GM19328 (cell line): ENCODE measurements around the gene DNASE1.
"Not testable (repeated sequence)": the region's sequence is repeated elsewhere in the genome, so short reads cannot be mapped to it uniquely, and the experiment has no call there.

Source experiments
- ATAC-seq: cut with Tn5 transposase; IDR thresholded peaks from one replicate; pipeline ENCODE4 v1.9.1; 2021; ENCODE audit warnings: mild to moderate bottlenecking, moderate library complexity; ENCODE audit not compliant: unreplicated experiment

The DNASE1 gene, protein sequence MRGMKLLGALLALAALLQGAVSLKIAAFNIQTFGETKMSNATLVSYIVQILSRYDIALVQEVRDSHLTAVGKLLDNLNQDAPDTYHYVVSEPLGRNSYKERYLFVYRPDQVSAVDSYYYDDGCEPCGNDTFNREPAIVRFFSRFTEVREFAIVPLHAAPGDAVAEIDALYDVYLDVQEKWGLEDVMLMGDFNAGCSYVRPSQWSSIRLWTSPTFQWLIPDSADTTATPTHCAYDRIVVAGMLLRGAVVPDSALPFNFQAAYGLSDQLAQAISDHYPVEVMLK

DNA sequence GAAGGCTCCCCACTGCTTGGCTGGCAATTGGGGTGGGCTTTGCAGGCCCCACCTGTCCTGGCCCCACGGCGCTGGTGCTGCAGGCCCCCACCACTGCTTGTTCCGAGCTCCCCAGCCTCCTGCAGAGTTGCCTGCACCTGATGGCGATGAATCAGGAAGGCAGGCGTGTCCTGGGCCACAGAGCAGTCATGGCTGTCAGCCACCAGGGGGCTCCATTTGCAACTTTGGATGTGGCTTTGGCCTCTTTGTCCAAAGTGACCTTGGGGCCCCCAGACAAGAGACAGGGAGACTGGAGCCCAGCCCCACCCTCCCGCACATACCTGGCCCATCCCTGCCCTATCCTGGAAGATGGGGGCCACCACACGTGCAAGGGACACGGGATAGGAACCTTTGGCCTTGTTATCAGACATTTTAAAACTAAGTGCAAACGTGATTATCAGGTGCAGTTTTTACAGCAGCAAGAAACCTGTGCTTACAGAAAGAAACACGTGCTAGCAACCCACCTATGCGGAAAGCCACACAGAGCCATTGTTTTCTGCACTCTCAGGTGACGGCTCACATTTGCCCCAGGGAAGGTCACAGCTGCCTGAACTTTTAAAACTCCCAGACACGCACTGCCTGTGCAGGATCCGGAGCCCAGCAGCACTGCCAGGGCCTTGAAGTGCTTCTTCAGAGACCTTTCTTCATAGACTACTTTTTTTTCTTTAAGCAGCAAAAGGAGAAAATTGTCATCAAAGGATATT lies at the start of gene DNASE1:
DNASE1 (plus strand) TSS at position 443 of the 743 bp plus-strand sequence. CDS start 683 bp downstream, outside the sequence.
- no peak for ATAC-seq

DNA sequence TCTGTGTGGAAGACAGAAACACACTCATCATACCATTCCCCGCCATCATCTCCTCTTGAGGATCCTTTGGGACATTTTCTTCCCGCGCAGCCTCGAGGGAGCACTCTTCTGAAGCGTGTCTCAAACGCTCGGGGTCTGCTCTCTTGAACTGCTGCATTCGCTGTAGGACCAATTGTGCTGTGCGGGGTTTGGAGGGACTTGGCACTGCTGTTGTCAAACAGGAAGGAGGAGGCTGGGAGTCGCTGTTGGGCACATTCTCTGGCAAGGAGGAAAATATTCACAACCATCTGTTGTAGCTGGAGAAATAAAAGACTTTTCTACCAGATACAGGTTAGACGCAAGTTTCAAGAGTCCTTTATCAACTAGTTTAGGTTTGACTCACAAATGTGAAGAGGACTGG lies 48.0 kb upstream of the DNASE1 start:
- ATAC-seq, result no peak

- ATAC-seq, result no peak
Observed at GRCh38 chr16:3607161-3607560, 47.3 kb upstream of the DNASE1 start.

- no peak for ATAC-seq
Observed at GRCh38 chr16:3607634-3608033, 46.9 kb upstream of the DNASE1 start.

- no peak for ATAC-seq
Observed at GRCh38 chr16:3608069-3608468, 46.4 kb upstream of the DNASE1 start.

DNA sequence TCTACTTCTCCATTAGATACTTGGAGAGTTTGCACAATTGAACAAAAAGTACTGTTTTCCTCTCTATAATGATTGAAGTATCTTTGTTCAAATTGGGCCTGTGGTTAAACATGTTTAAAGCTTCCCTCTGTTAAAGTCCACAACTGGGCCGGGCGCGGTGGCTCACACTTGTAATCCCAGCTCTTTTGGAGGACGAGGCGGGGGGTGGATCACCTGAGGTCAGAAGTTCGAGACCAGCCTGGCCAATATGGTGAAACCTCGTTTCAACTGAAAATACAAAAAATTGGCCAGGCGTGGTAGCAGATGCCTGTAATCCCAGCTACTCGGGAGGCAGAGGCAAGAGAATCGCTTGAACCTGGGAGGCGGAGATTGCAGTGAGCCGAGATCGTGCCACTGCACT lies 45.5 kb upstream of the DNASE1 start:
- ATAC-seq, result not testable (repeated sequence)

GRCh38 chr16:3609895-3610697 lies 44.4 kb upstream of the DNASE1 start:
- ATAC-seq, result no peak

- ATAC-seq, result no peak
Observed at GRCh38 chr16:3610698-3611145, 43.8 kb upstream of the DNASE1 start.

GRCh38 chr16:3611146-3611975 lies 43.1 kb upstream of the DNASE1 start, which contains the start of gene SLX4:
Gene SLX4, minus strand, starts transcription at chr16:3611606. Its CDS starts 2,642 bp downstream, at chr16:3608964.
- ATAC-seq, result peak; percentile 89

DNA sequence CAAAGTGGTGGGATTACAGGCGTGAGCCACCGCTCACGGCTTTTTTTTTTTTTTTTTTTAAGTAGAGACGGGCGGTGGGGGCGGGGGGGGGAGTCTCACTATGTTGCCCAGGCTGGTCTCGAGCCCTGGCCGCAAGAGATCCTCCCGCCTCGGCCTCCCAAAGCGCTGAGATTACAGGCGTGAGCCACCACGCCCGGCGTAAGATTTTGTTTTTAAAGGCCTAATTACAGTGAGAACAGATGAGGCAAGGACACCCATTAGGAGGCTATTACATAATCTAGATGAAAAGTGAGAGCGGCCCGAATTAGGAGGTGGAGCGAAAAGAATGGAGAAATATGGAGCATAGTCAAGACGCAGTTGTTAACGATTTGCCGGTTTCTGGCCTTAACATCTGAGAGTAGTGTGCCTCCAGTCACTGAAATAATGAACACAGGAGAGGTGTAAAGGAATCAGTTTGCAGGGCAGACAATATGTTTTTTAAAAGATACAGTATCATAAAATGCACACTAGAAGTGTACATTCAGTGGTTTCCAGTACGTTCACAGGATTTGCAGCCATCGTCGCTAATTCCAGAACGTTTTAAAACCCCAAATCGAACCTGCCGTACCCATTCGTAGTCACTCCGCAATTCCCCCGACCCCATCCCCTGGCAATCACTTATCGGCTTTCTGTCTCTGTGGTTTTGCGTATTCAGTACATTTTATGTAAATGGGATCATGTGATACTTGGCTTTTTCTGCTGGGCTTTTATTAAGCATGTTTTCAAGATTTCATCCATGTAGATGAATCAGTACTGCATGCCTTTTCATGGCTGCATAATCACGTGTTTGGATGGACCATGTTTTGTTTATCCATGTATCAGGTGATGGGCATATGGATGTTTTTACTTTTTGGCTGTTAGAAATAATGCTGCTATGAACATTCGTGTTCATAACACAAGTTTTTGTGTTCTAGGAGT lies 41.7 kb upstream of the DNASE1 start:
- no peak for ATAC-seq

- ATAC-seq, result no peak
Observed at GRCh38 chr16:3618769-3619141, 35.7 kb upstream of the DNASE1 start.

GRCh38 chr16:3623642-3624041 lies 30.8 kb upstream of the DNASE1 start:
- ATAC-seq, result no peak

- ATAC-seq, result no peak
Observed at GRCh38 chr16:3625331-3625730, 29.2 kb upstream of the DNASE1 start.

DNA sequence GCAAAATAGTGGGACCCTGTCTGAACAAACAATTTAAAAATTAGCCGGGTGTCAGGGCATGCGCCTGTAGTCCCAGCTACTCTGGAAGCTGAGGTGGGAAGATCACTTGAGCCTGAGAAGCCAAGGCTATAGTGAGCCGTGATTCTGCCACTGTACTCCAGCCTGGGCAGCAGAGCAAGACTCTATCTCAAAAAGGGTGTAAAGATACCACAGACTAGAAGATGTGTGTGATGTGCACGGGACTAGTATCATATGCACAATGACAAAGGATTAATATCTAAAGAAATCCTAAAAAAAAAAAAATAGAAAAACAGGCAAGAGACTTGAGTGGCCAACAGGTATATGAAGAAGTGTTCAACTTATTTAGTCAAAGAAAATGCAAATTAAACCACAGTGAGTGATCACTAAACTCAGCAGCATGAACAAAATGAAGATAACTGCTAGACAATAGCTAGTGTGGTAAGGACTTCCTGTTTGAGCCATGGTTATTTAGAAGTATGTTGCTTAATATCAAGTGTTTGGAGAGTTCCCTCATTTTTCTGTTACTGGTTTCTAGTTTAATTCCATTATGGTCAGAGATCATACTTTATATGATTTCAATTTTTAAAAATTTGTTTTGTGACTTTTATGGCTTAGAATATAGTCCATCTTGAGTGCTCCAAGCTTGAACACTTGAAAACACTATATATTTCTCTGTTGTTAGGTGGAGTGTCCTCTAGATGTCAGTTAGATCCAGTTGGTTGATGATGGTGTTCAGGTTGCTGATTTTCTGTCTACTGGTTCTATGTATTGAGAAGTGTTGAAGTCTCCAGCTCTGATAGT lies 28.4 kb upstream of the DNASE1 start:
- no peak for ATAC-seq

DNA sequence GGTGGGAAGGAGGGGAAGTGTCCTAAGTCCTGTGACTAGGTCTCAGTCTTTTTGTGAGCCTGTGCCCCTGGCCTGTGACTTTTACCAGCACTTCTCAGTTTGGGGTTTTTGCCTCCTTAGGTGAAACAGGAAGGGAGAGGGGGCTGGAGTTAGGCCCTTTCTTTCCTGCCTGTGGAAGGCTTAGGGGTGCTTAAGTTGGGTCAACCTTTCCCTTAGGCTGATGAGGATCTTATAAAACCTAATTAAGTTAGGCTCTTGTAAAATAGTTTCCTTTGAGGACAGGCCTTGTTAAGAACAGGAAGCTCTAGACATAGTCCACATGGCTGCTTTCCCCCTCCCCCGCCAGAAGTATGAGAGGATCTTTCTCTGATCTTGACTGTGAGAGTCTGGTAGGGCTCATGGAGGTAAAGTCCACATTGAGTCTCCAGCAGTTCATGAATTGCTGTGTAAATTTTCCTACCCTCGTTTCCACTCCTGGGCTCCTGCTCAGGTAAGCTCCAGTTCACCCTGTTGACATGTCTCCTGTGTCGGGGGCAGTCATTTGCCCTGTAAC lies 17.0 kb upstream of the DNASE1 start:
- ATAC-seq, result no peak

DNA sequence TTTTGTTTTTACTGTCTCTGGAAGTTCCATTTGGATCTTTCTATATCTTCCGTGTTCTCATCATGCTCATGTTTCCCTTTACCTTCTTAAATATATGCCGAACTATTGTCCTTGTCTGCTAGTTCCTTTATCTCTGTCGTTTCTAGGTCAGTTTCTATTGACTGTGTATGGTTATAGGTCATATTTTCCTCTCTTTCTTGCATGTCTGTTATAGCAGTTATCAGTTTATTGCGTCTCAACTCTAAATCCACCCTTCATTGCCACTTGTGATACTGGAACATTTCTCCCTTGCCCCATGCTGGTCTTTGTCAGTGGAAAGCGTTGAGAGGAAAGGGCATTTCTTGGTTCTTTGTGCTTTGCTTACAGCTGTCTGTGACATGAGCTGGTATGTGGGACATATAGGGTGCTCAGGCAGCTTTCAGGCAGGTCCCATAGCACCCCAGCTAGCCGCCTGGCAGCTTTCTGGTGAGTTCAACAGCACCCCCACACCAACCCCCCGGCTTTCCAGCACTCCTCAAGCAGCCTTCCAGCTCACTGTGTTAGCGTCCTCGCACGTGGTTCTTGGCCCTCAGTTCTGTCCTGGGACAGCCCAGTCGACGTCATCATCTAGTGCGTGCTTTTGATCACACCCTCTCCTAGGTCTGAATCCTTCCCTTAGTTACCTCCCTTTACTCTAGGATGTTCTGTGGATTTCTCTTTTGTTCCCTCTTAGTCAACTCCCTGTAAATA lies 15.4 kb upstream of the DNASE1 start:
- ATAC-seq, result no peak

- ATAC-seq, result no peak
Observed at GRCh38 chr16:3640207-3640606, 14.3 kb upstream of the DNASE1 start.
